HG02623 (cell line): ENCODE results near the gene LSS.

Experiments
- ATAC-seq: cut with Tn5 transposase; IDR thresholded peaks from one replicate; pipeline ENCODE4 v1.9.1; 2021; ENCODE audit warnings: moderate library complexity; ENCODE audit not compliant: unreplicated experiment

LSS gene

DNA sequence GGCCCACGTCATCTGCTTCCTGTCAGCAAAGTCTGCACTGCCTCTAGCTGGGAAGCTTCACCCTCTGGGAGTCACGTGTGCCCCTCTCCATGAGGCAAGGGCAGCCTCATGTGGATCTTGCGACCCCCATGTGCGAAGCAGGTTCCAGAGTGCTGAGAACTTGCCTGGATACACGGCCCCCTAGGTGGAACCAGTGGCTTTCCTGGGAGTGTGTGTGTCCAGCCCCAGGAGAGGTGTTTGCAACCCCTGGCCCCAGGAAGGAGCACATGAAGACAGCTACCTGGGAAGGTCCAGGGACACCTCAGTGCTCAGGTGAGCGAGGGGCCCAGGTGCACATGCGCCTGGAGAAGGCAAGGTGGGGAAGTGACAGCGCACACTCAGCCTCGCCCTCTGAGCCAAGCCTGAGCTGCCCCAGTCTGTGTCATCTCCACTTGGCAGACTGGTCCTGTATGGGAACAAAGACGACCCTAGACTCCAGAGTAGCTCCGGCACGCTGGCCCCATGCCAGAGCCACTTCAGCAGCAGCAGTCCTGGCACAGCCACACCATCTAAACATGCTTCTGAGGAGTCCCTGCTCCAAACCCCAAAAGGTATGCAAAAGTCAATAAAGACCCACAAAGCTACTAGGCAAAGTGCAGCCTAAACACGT, 8.9 kb downstream of the LSS start:
- ATAC-seq: no peak

DNA sequence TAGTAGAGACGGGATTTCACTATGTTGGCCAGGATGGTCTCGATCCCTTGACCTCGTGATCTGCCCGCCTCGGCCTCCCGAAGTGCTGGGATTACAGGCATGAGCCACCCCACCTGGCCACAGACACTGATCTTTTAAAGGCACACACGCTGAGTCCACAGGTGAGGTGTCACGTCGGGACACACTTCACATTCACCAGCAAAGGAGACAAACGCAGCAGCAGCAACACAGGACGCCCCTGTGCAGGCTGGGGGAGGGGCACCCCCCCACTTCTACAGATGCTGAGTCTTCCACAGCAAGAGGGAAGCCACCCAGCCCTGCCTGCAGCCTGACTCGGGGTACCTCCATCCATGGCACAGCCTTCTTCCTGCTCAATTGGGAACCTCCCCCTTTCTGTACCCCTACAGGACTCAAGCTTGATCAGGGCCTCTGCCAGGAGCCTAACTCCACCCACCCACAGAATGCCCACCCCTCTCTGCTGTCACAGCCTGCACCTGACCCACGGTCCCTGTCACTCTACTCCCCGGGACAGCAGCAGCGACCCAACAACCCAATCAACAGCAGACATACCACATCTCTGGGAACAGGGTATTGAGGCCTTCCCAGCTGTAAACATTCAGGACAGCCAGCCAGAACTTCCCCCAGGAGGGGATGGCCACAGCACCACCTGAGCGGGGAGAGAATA, 9.5 kb downstream of the LSS start:
- ATAC-seq: no peak

DNA sequence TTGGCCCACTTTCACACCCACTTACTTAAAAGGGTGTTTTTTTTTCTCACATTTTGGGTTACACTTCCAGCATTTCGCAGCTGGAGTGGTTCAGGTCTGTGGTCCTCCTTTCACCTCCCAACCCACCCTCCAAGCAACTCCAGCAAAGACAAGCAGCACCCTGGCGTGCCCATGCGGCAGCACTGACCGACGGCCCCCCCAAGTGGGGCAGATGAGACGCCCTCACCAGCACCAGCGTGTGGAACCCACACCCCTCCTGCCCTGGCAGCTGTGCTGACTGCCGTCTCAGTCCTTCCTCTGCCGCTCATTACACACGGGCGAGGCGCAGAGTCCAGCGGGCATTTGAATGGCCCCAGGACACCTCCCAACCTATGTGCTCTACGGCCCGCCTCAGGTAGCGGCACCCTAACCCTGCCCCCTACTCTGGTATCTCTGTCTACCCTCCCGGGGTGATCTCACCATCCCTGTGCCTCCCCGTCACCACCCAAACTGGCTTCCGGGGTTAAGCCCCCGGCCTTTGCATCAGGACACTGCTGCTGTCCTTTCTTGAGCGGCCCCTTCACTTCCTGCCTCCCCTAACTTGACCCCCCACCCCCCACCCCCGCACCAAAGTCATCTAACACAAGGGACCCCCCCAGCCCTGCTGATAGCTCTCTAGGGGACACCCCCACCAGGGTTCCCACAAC, 10.9 kb downstream of the LSS start:
- no peak for ATAC-seq

DNA sequence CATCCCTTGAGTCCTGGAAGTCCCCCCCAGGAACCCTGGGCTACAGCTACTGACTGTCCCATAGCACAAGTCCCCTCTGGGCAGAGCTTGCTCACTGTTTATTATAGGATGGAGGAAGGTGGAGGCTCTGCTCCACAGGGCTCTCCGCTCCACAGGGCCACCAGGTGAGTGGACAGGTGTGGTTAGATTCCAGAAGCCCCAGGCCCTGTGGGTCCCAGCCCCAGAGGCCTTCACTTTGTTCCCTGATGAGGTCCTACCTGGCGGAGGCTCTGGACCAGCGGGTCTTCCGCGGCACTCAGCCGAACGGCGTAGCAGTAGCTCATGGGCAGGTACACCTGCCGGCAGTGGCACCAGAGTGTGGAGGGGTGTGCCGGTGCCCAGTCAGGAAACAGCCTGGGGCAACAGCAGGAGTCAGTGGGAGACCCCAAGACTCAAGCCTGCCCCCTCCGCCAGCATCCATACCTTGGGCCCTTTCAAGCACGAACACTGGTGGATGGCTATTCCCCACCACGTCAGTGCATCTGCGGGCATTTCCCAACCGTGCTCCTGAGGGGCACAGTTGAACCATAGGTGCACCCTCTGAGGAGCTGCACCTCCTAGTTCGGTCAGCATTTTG, 12.3 kb downstream of the LSS start:
- ATAC-seq: no peak

DNA sequence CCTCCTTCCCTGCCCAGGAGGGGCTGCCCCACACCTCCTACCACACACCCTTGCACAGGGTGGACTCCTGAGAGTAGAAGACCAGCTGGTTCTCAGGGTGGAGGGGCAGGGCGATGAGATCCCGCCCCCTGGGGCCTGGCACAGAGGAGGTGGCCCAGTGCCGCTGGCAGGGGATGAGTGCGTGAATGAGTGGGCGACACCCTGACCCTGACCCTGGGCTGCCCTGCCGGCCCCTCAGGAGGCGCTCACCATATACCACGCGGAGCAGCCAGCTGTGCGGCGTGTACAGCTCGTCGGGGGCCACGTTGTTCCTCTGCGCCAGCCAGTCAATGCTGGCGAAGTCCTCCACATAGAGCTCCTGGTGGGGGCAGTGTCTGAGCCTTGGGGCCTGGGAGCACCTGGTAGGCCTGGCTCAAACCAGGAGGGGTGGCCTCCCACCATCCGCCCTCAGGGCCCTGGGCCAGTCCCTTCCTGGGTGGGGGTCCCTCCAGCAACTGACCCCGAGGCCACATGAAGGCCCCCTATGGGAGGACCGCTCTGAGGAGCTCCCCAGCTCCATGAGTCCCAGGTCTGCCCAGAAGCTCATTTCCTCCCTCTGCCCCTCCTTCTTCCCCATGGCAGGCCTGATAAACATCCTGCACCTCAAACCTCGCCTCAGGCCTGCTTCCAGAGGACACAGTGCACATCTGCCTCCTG, 13.0 kb downstream of the LSS start:
- ATAC-seq: no peak

DNA sequence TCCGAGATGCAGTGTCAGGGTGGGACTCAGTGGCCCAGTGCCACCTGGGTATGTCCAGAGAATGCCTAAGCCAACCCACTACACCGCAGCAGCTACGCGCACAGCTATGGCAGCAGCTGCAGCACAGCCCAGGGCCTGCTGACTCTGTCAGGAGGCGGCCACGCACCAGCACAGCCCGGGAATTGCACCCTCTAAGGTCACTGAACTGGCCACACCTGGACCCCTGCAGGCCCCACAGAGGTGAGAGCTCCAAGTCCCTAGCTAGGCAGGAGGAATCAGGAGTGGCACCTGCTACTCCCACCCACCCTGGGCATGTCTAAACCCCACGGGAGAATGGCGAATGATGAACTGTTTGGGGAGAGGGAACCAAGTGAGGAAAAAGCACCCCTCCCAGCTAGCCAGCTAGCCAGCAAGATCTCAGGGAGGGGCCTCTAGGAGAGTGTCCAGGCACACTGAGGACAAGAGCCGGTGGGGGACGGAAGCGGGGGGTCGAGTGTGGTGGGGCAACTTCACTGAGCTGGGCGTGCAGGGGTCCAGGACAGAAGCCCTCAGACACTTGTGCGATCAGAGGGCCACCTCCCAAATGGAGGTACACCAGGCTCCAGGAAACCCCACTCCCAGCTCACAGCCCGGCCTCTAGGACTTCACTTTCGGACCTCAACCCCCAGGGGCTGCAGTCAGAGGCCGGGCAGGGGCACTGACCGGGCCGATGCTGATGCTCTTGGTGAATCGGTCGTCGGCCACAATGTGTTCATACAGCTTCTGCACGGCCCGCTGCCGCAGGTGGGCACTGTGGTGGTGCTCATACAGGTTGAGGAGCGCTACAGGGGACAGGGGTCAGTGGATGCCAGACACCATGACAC, 13.9 kb downstream of the LSS start:
- no peak for ATAC-seq

DNA sequence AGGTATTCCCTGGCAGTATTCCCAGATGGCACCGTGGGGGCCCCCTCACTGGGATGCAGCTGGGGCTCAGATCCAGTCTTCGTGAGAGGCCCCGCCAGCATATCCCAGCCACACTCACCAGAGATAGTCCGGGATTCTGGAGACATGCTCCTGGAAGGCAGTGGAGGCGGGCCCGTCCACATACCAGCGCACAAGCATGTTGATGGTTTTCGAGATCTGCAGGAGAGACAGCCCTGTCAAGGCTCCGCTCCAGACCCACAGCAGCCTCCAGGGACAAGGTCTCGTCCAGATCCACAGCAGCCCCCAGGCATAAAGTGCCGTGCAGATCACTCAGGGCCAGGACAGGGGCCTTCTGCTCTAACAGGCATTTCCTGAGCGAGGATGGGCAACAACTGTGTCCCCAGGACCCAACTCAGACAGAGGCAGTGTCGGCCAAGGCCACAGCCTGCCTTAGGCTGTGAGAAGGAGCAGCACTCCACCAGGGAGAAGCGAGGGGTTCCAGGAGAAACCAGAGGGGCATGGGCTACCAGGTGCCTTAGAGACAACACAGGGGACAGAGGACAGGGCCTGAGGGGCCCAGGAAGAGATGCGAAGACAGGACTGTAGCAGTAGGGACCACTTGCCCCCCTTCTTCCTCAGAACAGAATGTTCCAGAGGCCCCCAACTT, 14.8 kb downstream of the LSS start:
- no peak for ATAC-seq

DNA sequence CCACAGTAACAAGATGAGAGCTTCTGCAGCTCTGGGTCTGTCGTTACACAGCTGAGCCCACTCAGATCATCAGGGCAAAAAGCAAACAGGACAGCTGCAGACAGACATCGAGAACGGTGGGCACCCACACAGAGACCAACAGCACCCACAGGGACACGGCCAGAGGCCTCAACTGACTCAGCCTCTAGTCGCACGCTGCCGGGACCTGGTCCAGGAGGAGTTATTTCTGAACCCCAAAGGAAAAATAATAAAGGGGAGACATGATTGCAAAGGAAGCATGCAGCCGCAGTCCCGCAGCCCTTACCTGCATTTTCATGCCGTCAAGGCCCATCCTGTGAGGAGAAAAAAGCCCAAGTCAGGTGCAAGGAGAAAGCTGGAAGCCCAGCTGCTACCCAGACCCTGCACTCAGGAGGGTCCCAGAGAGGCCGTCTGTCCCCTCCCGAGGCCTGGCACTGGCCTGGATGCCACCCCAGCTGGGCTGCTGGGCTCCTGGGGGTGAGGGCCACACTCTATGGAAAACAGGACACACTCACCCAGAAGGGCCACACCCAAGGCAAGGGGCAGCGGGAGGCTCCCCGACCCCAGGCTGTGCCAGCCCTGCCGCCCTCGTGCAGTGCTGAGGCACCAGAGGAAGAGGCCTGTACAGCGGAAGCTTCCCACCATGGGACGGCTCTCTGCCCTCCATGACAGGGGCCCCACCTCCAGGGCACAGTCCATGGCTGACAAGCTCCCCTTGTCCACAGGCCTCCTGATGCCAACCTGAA, 15.7 kb downstream of the LSS start:
- ATAC-seq: no peak

DNA sequence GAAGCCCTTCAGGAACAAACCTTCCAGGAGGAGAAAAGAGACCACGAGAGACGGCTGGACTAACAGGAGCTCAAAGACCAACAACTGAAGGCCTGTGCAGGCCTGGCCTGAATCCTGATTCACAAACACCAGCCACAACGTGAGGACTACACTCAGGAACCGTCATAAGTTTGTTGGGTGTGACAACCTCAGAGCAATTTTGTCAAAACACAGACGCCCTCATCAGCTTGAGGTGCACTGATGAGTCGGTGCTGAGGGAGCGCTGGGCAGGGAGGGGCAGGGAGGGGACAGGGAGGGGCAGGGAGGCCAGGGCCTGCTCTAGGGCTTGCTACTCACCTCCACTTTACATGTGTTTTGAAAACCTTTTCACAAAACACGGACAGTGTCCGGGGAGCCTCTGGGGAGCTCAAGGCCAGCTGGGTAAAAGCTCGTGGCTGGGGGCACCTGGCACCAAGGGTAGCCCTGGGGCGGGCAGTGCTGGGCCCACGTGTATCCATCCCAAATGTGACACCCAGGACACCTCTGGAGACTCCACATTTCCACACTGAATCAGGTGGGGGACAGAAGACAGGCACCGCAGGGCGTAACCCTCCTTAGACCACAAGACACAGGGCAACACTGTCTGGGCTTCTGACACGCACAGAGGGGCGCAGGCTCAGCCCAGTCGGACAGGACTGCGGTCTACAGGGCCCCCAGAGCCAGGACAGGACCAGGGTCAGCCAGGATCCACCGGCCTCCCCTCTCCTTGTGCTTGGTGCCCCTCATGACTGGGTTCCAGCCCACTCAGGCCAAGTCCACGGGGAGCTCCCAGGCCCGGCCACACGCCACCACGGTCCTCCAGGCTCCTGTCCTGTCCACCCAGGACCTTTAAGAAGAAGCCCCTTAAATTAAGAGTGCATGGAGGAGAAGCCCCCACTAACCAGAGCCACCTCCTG, 16.5 kb downstream of the LSS start:
- ATAC-seq: no peak

DNA sequence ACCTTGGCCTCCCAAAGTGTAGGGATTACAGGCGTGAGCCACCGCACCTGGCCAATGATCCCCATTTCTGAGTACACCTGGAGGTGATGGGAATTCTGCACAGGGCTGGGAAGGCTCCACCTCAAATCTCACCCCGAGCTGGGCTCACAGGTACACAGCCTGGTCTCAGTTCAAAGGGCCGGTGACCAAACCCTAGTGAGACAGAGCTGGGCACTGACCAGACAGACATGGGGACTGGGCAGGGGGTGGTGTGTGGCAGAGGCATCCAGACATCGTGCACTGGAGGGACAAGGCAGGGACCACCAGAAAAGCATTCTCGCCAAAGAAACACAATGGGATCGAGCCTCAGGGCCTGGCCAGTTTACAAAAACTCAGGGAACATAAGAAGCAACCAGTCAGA, 17.2 kb downstream of the LSS start:
- ATAC-seq: no peak

DNA sequence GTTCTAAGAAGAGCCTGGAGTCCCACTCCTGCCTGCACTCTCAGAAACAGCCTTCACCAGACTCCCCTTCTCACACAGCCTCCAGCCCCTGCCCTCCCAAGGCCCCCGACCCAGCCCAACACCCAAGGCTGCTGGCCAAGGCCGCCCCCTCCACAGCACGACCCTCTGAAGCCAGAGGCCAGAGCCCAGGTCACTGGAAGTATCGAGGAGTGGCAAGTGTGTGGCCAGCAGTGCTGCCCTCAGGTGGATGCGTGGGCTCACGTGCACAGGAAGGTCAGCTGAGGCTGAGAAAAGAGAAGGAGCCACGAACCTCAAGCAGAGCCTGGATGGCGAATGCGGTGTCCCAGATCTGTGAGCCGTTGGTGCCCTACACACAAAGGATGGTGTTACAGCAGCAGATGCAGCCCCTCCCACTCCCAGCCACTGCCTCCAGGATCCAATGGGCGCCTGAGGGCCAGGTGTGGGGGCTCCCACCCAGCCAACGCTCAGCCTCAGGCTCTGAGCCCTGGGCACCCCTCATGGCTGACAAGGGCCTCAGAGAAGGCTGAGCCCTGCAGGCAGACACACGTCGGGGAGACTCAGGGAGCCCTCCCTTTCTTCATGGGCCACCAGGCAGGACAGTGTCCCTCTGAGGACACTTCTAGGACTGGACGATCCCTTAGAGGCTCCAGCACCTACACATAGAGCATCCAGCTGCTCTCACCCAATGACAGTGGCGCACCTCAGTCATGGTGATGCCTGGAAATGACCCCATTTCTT, 18.0 kb downstream of the LSS start:
- no peak for ATAC-seq

DNA sequence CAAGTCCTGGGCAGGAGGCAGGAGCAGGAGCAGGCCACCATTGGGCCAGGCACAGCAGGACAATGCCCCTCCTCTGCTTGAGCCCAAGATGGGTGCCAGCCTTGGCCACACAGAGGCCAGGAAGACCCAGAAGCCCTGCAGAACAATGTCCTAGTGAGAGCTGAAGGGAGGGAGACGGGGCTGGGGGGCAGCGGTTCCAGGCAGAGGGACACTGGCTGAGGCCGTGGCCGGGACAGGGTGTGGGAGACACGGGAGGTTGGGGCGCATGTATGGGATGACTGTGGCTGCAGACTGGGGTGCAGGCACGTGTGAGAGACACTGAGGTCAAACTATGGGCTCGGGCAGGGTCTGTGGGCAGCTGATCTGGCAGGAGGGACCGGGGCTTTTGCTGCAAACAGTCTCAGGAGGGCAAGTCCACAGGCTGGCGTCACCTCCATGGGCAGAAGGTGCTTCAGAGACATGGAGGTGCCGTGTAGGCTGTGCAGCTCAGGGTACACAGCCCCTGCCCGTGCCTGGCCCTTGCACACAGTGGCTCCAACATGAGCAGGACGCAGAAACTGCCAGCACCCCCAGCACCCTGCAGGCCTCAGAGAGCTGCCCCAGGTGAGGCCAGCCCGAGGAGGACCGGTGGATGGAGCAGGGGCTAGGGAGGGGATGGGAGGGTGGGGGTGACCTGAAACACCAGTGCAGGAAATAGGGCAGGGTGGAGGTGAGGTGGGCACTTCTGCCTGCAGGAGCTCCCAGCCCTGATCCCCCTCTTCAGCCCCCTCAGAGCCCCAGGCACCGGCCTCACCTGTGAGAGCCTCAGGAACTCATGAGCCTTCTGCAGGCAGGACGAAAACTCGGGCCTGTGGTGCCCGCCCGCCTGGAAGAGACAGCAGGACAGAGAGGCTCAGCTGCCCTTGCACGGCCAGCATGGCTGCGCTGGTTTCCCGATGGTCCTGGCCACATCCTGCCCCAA, 19.5 kb downstream of the LSS start:
- ATAC-seq: no peak

DNA sequence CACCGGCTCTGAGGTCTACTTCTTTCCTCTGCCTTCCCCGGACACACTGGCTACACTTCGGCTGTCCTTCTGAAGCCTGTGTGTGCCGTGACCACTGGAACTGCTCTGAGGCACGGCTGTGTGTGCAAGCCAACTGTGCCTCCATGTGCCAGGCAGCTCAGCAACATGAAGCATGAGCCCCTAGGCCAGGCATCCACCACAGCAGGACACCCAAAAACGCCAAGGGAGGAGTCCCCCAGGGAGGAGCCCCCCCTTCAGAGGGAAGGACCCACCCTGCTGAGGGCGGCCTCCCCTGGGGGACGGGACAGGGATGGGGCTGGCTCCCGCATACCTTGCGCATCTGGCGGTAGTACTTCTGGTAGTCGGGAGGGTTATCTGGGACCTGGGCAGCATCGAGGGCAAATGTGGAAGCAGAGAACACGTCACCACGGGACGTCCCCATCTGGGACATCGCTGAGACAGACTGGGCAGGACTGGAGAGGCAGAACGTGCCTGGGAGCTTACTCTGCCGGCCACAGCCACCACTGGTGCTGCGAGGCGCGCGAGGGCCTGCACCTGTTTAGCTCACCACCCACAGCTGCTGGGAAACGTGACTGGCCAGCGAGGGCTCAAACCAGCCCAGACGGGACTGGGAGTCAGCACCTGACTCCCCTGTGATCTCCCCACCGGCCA, 20.5 kb downstream of the LSS start:
- ATAC-seq: no peak

DNA sequence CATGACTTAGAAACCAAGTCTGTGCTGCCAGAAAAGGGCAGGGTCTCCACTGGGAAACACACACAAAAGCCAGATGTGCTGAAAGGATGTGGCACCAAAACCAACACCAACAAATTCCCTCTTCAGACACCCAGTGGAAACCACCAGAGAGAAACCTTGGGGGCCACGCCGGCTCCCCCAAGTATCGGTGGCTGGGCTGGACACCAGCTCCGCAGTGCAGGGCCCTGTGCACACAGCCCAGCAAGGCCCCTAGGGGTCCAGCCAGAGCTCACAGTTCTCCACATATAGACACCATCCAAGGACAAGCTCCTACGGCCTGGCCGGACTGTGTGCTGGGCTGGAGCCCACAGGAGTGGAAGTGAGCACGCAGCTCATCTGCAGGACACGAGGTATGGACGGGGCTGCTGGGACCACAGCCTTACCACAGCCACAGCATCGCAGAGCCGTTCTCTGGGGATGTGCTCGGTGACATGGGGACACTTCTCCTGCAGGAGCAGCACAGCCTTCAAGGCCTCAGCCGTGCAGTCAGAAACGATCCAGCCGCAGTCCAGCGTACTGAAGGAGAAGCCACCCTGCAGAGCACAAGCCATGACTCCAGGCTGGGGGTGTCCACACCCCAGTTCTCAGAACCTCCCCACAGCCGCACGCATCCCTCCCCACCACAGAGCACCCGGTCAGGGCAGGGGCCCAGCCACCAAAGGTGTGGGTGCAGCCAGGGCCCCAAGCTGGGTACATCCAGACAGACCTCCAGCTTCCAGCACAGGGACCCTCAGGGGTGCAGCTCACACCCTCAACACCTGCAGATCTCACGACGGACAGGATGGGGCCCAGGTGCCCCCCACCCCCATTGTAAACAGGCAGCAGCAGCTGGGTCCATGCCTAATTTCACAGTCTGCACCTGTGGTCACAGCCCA, 21.3 kb downstream of the LSS start:
- ATAC-seq: no peak
